OCI-LY1 (cell line): ENCODE data around the gene ADAD2.

Source experiments
- H2AFZ ChIP-seq: fragments of 200-600 bp; sonication (generic), shearing (Covaris generic); 2 replicates; pipeline ENCODE4 v1.6.0; 2014; ENCODE audit warnings: antibody characterized with exemption, mild to moderate bottlenecking, low read length
- H3F3A ChIP-seq: fragments of 200-600 bp; sonication (generic), shearing (Covaris generic); 2 replicates; pipeline ENCODE4 v1.6.0; 2014; ENCODE audit warnings: mild to moderate bottlenecking, antibody characterized with exemption, low read length, moderate library complexity; ENCODE audit not compliant: insufficient read depth
- H3K27ac ChIP-seq: fragments of 200-600 bp; sonication (generic); 2 replicates; pipeline ENCODE4 v1.5.1; 2014; ENCODE audit warnings: low read length, mixed run types, mild to moderate bottlenecking, low read depth; ENCODE audit not compliant: poor library complexity, severe bottlenecking
- H3K27me3 ChIP-seq: fragments of 200-600 bp; sonication (generic); 2 replicates; pipeline ENCODE4 v1.6.0; 2014; ENCODE audit warnings: antibody characterized with exemption, mild to moderate bottlenecking, low read length, moderate library complexity; ENCODE audit not compliant: insufficient read depth
- H3K36me3 ChIP-seq: fragments of 200-600 bp; sonication (generic); 2 replicates; pipeline ENCODE4 v1.6.1; 2014; ENCODE audit warnings: mild to moderate bottlenecking, antibody characterized with exemption, low read length, moderate library complexity, mixed read lengths; ENCODE audit not compliant: insufficient read depth
- H3K4me1 ChIP-seq: fragments of 200-600 bp; sonication (generic); 2 replicates; pipeline ENCODE4 v1.5.1; 2014; ENCODE audit warnings: mild to moderate bottlenecking, low read length, moderate library complexity; ENCODE audit not compliant: insufficient read depth, severe bottlenecking
- H3K4me2 ChIP-seq: fragments of 200-600 bp; sonication (generic), shearing (Covaris generic); 2 replicates; pipeline ENCODE4 v1.6.1; 2014; ENCODE audit warnings: low read length
- H3K4me3 ChIP-seq: fragments of 200-600 bp; sonication (generic); 2 replicates; pipeline ENCODE4 v1.5.1; 2014; ENCODE audit warnings: low read length, low read depth, mild to moderate bottlenecking, mixed read lengths; ENCODE audit not compliant: poor library complexity, severe bottlenecking
- H3K79me2 ChIP-seq: fragments of 200-600 bp; shearing (Covaris generic); 2 replicates; pipeline ENCODE4 v1.6.1; 2016; ENCODE audit warnings: mixed run types, low read length, mixed read lengths; ENCODE audit not compliant: insufficient read depth
- H3K9ac ChIP-seq: fragments of 200-600 bp; sonication (generic), shearing (Covaris generic); 2 replicates; pipeline ENCODE4 v1.6.1; 2014; ENCODE audit warnings: mild to moderate bottlenecking, low read length, mixed read lengths
- H3K9me2 ChIP-seq: fragments of 200-600 bp; sonication (generic), shearing (Covaris generic); 2 replicates; pipeline ENCODE4 v1.6.1; 2014; ENCODE audit warnings: low read depth, mild to moderate bottlenecking, low read length, mixed read lengths
- H3K9me3 ChIP-seq: fragments of 200-600 bp; shearing (Covaris generic); 2 replicates; pipeline ENCODE4 v1.6.1; 2014; ENCODE audit warnings: low read length, mixed read lengths
- H4K20me1 ChIP-seq: fragments of 200-600 bp; sonication (generic), shearing (Covaris generic); 2 replicates; pipeline ENCODE4 v1.6.0; 2016; ENCODE audit warnings: mild to moderate bottlenecking, low read length; ENCODE audit not compliant: insufficient read depth
- EZH2 ChIP-seq: fragments of 200-600 bp; sonication (generic), shearing (Covaris generic); IDR thresholded peaks from 2 replicates; pipeline ENCODE4 v1.8.0; 2017; ENCODE audit warnings: borderline replicate concordance, mixed run types, mild to moderate bottlenecking, antibody characterized with exemption, low read length, moderate library complexity, mixed read lengths
- TF ChIP-seq, protein P1 (sequence below): fragments of 200-600 bp; sonication (generic), shearing (Covaris generic); IDR thresholded peaks from 2 replicates; pipeline ENCODE4 v1.5.1; 2017; ENCODE audit warnings: mild to moderate bottlenecking, antibody characterized with exemption, low read length, moderate library complexity, mixed read lengths

The ADAD2 gene

DNA sequence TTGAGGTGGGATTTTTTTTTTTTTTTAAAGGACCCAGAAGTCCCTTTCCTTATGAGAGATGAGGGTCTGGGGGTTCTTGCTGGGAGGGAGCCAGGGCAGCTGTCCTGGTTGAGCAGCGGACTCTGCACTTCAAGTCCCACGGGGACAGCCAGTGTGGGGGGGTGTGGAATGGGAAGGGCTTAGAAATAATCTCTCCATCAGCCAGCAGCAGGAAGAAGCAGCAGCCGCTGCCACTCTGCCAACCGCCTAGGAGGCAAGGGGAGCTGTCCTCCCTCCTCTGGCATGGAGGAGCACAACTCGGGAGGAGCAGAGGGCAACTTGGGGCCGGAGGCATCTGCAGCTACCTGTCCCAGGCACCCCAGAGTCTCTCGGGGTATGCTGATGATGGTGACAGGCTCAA lies 49.0 kb downstream of the ADAD2 start, which contains the start of gene KCNG4:
TSS of gene KCNG4 (minus strand) at position 104 of the 400 bp plus-strand sequence. CDS start 2,527 bp downstream, outside the sequence.
- Histone ChIP-seq H3K27ac (no peak within 1 kb of the TSS), H3K4me3 (no peak within 1 kb of the TSS)

DNA sequence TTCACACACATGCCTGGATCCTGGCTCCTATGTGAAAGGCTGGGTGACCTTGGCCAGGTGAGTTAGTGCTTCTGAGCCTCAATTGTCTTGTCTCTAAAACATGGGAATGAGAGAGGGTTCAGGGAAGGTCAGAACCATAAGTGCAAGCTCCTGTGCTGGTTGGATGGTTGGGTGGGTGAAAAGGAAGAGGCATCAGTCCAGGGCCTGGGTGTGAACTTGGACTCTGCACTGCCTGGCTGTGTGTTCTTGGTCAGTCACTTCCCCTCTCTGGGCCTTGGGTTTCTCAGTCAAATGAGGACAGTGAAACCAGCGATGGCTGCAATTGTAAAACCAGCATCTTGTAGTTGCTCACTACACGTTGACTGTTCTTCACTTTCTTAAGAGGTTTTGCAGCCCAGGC lies 49.5 kb downstream of the ADAD2 start:
- H3K9ac ChIP-seq = no peak overlapping the region
- no peaks in the 10 kb centered on the region for H3K9me3 ChIP-seq
- H4K20me1 ChIP-seq = no peaks in the 10 kb centered on the region
- H3K4me2 ChIP-seq = no peak overlapping the region
- no peaks in the 10 kb centered on the region for H3K4me1 ChIP-seq
- H3K4me3 ChIP-seq = no peak overlapping the region
- no peak overlapping the region for H2AFZ ChIP-seq
- TF ChIP-seq, protein P1, sequence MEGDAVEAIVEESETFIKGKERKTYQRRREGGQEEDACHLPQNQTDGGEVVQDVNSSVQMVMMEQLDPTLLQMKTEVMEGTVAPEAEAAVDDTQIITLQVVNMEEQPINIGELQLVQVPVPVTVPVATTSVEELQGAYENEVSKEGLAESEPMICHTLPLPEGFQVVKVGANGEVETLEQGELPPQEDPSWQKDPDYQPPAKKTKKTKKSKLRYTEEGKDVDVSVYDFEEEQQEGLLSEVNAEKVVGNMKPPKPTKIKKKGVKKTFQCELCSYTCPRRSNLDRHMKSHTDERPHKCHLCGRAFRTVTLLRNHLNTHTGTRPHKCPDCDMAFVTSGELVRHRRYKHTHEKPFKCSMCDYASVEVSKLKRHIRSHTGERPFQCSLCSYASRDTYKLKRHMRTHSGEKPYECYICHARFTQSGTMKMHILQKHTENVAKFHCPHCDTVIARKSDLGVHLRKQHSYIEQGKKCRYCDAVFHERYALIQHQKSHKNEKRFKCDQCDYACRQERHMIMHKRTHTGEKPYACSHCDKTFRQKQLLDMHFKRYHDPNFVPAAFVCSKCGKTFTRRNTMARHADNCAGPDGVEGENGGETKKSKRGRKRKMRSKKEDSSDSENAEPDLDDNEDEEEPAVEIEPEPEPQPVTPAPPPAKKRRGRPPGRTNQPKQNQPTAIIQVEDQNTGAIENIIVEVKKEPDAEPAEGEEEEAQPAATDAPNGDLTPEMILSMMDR = no peak
- TF ChIP-seq EZH2 = no peak
- H3K36me3 ChIP-seq = no peaks in the 10 kb centered on the region
- no peaks in the 10 kb centered on the region for H3K79me2 ChIP-seq
- no peaks in the 10 kb centered on the region for H3K27me3 ChIP-seq
- H3F3A ChIP-seq = no peaks in the 10 kb centered on the region
- H3K9me2 ChIP-seq = no peaks in the 10 kb centered on the region
- H3K27ac ChIP-seq = no peak overlapping the region

More for the DNA sequence above, 49.0 kb downstream of the ADAD2 start, which contains the start of gene KCNG4:
- no peak within 1 kb of the TSS for H3K9ac ChIP-seq
- no peaks in the 10 kb centered on the region for H3K79me2 ChIP-seq
- H4K20me1 ChIP-seq = no peaks in the 10 kb centered on the region
- H3K36me3 ChIP-seq = no peaks in the 10 kb centered on the region
- H3K9me2 ChIP-seq = no peaks in the 10 kb centered on the region
- no peak within 1 kb of the TSS for H2AFZ ChIP-seq
- H3K4me1 ChIP-seq = no peaks in the 10 kb centered on the region
- H3F3A ChIP-seq = no peaks in the 10 kb centered on the region
- TF ChIP-seq, protein P1 = no peak
- H3K9me3 ChIP-seq = no peaks in the 10 kb centered on the region
- no peaks in the 10 kb centered on the region for H3K27me3 ChIP-seq
- no peak within 1 kb of the TSS for H3K4me2 ChIP-seq

DNA sequence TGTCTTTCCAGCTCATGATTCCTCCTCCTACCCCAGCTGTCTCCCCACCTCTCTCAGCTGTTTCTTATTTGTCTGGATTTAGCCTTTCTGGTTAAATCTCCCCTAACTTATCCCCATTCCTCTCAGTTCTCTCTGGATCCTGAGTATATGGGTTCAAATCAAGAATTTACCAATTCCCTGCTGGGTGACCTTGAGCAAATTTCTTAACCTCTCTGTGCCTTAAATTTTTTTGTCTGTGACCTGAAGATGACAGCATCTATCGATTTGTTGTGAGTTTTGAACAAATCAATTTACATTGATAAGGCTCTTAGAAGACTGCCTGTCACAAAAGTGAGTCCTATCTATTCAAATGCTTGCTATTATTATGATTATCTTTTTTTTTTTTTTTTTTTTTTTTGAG lies 50.8 kb downstream of the ADAD2 start:
- Histone ChIP-seq H3K36me3 (no peaks in the 10 kb centered on the region), H3K9ac (no peak overlapping the region), H3K4me2 (no peak overlapping the region), H3K4me1 (no peaks in the 10 kb centered on the region), H3K4me3 (no peak overlapping the region), H3F3A (no peaks in the 10 kb centered on the region), H4K20me1 (no peaks in the 10 kb centered on the region), H2AFZ (no peak overlapping the region), H3K27ac (no peak overlapping the region), H3K79me2 (no peaks in the 10 kb centered on the region), H3K9me3 (no peaks in the 10 kb centered on the region), H3K27me3 (no peaks in the 10 kb centered on the region), H3K9me2 (no peaks in the 10 kb centered on the region)
- TF ChIP-seq EZH2 = no peak
- TF ChIP-seq, protein P1 = no peak
